Mesenchymal stem cell (in vitro differentiated cells and primary cell): ENCODE results near the gene SLC7A11.

Source experiments
- DNase-seq: peaks from one replicate; pipeline ENCODE4 v3.0.0-alpha.2; 2013
- H2AFZ ChIP-seq: one replicate; pipeline ENCODE4 v1.6.1; 2013; ENCODE audit warnings: low read depth, mild to moderate bottlenecking, control low read depth, inconsistent platforms, low read length, moderate library complexity
- H2AK5ac ChIP-seq: 2 replicates; pipeline ENCODE4 v1.6.1; 2013; ENCODE audit warnings: low read length, moderate library complexity, mild to moderate bottlenecking, inconsistent platforms; ENCODE audit not compliant: severe bottlenecking
- H2BK120ac ChIP-seq: one replicate; pipeline ENCODE4 v1.6.1; 2013; ENCODE audit warnings: low read depth, mild to moderate bottlenecking, inconsistent platforms, low read length, moderate library complexity
- H2BK12ac ChIP-seq, 2 experiments: one replicate each; pipeline ENCODE4 v1.6.1; 2013; ENCODE audit warnings: inconsistent platforms in 2 of 2, low read length in 2 of 2, mild to moderate bottlenecking in 2 of 2, moderate library complexity in 2 of 2, control low read depth in 1 of 2
- H2BK15ac ChIP-seq: one replicate; pipeline ENCODE4 v1.6.1; 2013; ENCODE audit warnings: mild to moderate bottlenecking, low read depth, inconsistent platforms; ENCODE audit not compliant: poor library complexity, severe bottlenecking
- H2BK5ac ChIP-seq: 2 replicates; pipeline ENCODE4 v1.6.1; 2013; ENCODE audit warnings: low read depth, mild to moderate bottlenecking, low read length, control low read depth, inconsistent platforms; ENCODE audit not compliant: poor library complexity, severe bottlenecking
- H3K14ac ChIP-seq, 2 experiments: one replicate each; pipeline ENCODE4 v1.6.1; 2013; ENCODE audit warnings: inconsistent platforms in 2 of 2, low read length in 2 of 2, control low read depth in 1 of 2, mild to moderate bottlenecking in 1 of 2, moderate library complexity in 1 of 2
- H3K18ac ChIP-seq, 2 experiments: one replicate each; pipeline ENCODE4 v1.6.1; 2013; ENCODE audit warnings: inconsistent platforms in 2 of 2, low read length in 2 of 2, control low read depth in 1 of 2, low read depth in 1 of 2, mild to moderate bottlenecking in 1 of 2
- H3K23ac ChIP-seq, 2 experiments: one replicate each; pipeline ENCODE4 v1.6.1; 2013; ENCODE audit warnings: inconsistent platforms in 2 of 2, low read length in 2 of 2, mild to moderate bottlenecking in 2 of 2, moderate library complexity in 2 of 2, control low read depth in 1 of 2
- H3K27ac ChIP-seq: 2 replicates; pipeline ENCODE4 v1.5.1; 2013; ENCODE audit warnings: mild to moderate bottlenecking, moderate library complexity, low read length, control low read depth, inconsistent platforms; ENCODE audit not compliant: poor library complexity, severe bottlenecking
- H3K27me3 ChIP-seq, 2 experiments: 2 replicates each; pipeline versions ENCODE4 v1.6.1 to v1.7.0; 2013; ENCODE audit warnings: low read length in 2 of 2, mild to moderate bottlenecking in 2 of 2, moderate library complexity in 2 of 2, control low read depth in 1 of 2, inconsistent platforms in 1 of 2; ENCODE audit not compliant: control insufficient read depth in 1 of 2, insufficient read depth in 1 of 2
- H3K36me3 ChIP-seq, 2 experiments: 2 replicates each; pipeline versions ENCODE4 v1.6.1 to v1.7.0; 2013; ENCODE audit warnings: low read length in 2 of 2, control low read depth in 1 of 2, inconsistent platforms in 1 of 2, low read depth in 1 of 2, mild to moderate bottlenecking in 1 of 2; ENCODE audit not compliant: insufficient read depth in 2 of 2, control insufficient read depth in 1 of 2
- H3K4ac ChIP-seq, 2 experiments: one replicate each; pipeline ENCODE4 v1.6.1; 2013; ENCODE audit warnings: inconsistent platforms in 2 of 2, low read length in 2 of 2, mild to moderate bottlenecking in 2 of 2, moderate library complexity in 2 of 2, control low read depth in 1 of 2, low read depth in 1 of 2
- H3K4me1 ChIP-seq: 2 replicates; pipeline ENCODE4 v1.6.1; 2013; ENCODE audit warnings: low read depth, low read length, control low read depth; ENCODE audit not compliant: control insufficient read depth, insufficient read depth
- H3K4me2 ChIP-seq: 2 replicates; pipeline ENCODE4 v1.6.1; 2013; ENCODE audit warnings: low read length, mild to moderate bottlenecking, inconsistent platforms; ENCODE audit not compliant: poor library complexity, severe bottlenecking
- H3K4me3 ChIP-seq, 2 experiments: 2 replicates each; pipeline versions ENCODE4 v1.5.1 to v1.7.0; 2013; ENCODE audit warnings: low read length in 2 of 2, mild to moderate bottlenecking in 2 of 2, control low read depth in 1 of 2, low read depth in 1 of 2; ENCODE audit not compliant: insufficient read depth in 1 of 2
- H3K79me1 ChIP-seq: replicated peaks from 2 replicates; pipeline ENCODE4 v1.6.1; 2013; ENCODE audit warnings: mild to moderate bottlenecking, control low read depth, low read length, inconsistent platforms; ENCODE audit not compliant: poor library complexity, severe bottlenecking
- H3K9ac ChIP-seq: 2 replicates; pipeline ENCODE4 v1.7.0; 2013; ENCODE audit warnings: mild to moderate bottlenecking, low read length, moderate library complexity
- H3K9me3 ChIP-seq: 2 replicates; pipeline ENCODE4 v1.7.0; 2013; ENCODE audit warnings: mild to moderate bottlenecking, low read length; ENCODE audit not compliant: control insufficient read depth
- H4K8ac ChIP-seq: one replicate; pipeline ENCODE4 v1.6.1; 2013; ENCODE audit warnings: inconsistent platforms, mild to moderate bottlenecking, low read length, moderate library complexity
- H4K91ac ChIP-seq: one replicate; pipeline ENCODE4 v1.6.1; 2013; ENCODE audit warnings: mild to moderate bottlenecking, low read length, inconsistent platforms
- WGBS: methylation state at CpG from one replicate; pipeline ENCODE4 v1.1.7; 2013; ENCODE audit warnings: mixed read lengths; 5-methylcytosine and 5-hydroxymethylcytosine counted together

SLC7A11 gene

DNA sequence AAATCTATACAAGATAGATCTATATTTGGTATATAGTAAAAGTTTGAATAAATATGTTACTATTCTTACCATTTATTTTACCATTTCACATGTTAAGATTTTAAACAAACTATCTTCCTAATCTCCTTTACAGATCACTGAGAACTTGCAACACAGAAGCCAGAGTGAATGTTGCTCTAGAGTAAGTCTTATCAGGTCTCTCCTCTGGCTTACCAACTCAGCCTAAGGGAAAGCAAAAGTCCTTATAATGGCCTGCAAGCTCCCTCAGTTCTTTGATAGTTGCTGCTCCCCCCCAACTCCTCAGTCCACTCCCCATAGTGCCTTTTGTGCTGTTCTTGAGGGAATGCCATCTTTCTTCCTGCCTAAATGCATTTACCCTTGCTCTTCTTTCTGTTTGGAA, 25.7 kb upstream of the SLC7A11 start:
- peak overlapping the region in 1 of 2 experiments; percentile 6 for H3K18ac ChIP-seq
- H4K91ac ChIP-seq: no peak overlapping the region
- H2BK12ac ChIP-seq: no peak overlapping the region
- H3K9me3 ChIP-seq: no peaks in the 10 kb centered on the region
- H3K9ac ChIP-seq: no peak overlapping the region
- no peak overlapping the region for H4K8ac ChIP-seq
- H3K23ac ChIP-seq: no peak overlapping the region
- no peak overlapping the region for H2BK5ac ChIP-seq
- H3K36me3 ChIP-seq: no peaks in the 10 kb centered on the region
- H3K14ac ChIP-seq: no peak overlapping the region
- H2BK120ac ChIP-seq: no peak overlapping the region
- no peak overlapping the region for H3K4me3 ChIP-seq
- no peak for DNase-seq
- H2AK5ac ChIP-seq: no peak overlapping the region
- H3K4ac ChIP-seq: no peak overlapping the region
- no peak overlapping the region for H3K27ac ChIP-seq
- H3K4me1 ChIP-seq: no peaks in the 10 kb centered on the region
- no peaks in the 10 kb centered on the region for H3K27me3 ChIP-seq
- H2AFZ ChIP-seq: no peak overlapping the region
- no peaks in the 10 kb centered on the region for H3K79me1 ChIP-seq
- no peak overlapping the region for H3K4me2 ChIP-seq
- no peak overlapping the region for H2BK15ac ChIP-seq

DNA sequence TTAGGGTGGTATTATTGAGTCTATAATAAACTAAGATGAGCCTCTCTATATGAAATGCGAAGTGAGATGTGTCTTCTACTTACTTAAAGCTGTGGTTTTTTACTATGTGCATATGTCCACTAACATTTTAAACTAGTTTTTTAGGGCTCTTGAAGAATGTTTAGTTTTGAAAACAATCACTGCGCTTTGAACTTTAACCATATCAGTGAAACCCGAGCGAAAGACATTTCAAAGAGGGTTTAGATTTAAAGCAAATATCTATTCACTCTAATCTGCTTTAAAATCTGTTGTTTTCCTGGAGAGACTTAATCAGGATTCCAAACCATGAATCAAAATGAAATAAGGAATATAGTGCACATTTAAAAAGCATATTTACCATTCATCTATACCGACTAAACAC, 24.8 kb upstream of the SLC7A11 start:
- Histone ChIP-seq H3K4me1 (no peaks in the 10 kb centered on the region), H3K9me3 (no peaks in the 10 kb centered on the region), H2BK120ac (no peak overlapping the region), H3K79me1 (no peaks in the 10 kb centered on the region), H4K8ac (no peak overlapping the region), H3K23ac (no peak overlapping the region), H3K4me3 (no peak overlapping the region), H2BK12ac (no peak overlapping the region), H3K4me2 (no peak overlapping the region), H2BK15ac (no peak overlapping the region), H3K36me3 (no peaks in the 10 kb centered on the region), H3K18ac (no peak overlapping the region), H2BK5ac (no peak overlapping the region), H3K27ac (no peak overlapping the region), H2AK5ac (no peak overlapping the region), H3K14ac (no peak overlapping the region), H3K27me3 (no peaks in the 10 kb centered on the region), H2AFZ (no peak overlapping the region), H4K91ac (no peak overlapping the region), H3K9ac (no peak overlapping the region), H3K4ac (no peak overlapping the region)
- WGBS: no CpG with 5 or more reads among the region's 5 CpGs
- no peak for DNase-seq

DNA sequence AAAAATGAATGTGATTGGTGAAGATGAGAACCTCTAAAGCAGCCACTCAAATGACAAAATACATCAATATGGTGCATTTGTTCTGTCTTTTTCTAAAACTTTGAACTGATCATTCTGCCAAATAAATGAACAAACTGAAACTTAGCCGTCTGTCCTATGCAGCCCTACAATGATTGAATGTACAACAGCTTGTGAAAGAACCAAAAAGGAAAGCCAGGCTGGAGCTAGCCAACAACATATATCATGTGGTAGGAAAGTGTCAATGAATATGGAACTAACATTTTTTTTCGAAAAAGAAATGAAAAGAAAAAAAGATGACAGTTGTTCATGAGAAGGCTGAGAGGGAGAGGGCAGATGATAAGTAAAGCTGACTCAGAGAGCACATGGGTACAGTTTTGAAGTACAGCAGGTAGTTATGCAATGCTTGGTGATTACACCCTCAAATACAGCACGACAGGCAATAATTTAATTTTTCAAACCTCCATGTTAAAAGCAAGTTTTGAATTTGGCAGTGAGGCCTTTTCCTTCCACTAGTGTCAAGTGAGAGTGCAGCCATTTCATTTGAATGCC, 21.2 kb upstream of the SLC7A11 start:
- WGBS: 57% methylated on average over 3 of the region's 3 CpGs
- H2BK12ac ChIP-seq: no peak overlapping the region
- H3K27ac ChIP-seq: no peak overlapping the region
- H3K4ac ChIP-seq: no peak overlapping the region
- H3K4me3 ChIP-seq: no peak overlapping the region
- no peaks in the 10 kb centered on the region for H3K79me1 ChIP-seq
- H3K9ac ChIP-seq: no peak overlapping the region
- H3K9me3 ChIP-seq: no peaks in the 10 kb centered on the region
- peak; percentile 18 for DNase-seq
- H3K36me3 ChIP-seq: no peaks in the 10 kb centered on the region
- H2BK5ac ChIP-seq: no peak overlapping the region
- H2BK15ac ChIP-seq: no peak overlapping the region
- no peak overlapping the region for H4K91ac ChIP-seq
- H4K8ac ChIP-seq: no peak overlapping the region
- H3K23ac ChIP-seq: no peak overlapping the region
- no peak overlapping the region for H2AFZ ChIP-seq
- no peaks in the 10 kb centered on the region for H3K4me1 ChIP-seq
- no peak overlapping the region for H2BK120ac ChIP-seq
- H2AK5ac ChIP-seq: no peak overlapping the region
- no peak overlapping the region for H3K18ac ChIP-seq
- no peak overlapping the region for H3K4me2 ChIP-seq
- no peak overlapping the region for H3K14ac ChIP-seq
- H3K27me3 ChIP-seq: no peaks in the 10 kb centered on the region

DNA sequence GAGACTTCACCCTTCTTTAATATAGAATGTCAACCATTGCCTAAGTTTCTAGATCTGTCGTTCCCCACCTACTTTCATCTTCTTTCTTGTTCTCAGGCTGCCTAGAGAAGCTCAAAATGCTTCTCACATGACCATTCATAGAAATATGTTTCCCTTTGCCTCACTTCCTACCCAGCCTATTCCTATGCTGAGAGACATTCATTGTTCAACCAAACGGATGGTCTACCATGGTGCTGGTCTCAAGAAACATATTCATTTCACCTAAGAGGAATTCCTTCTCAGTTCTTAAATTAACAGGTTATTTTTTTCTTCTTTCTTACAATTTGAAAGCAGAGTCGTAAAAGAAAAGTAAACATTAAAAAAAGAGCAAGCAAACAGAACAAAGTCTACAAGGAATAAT, 20.3 kb upstream of the SLC7A11 start:
- no peak overlapping the region for H3K4me2 ChIP-seq
- H2BK12ac ChIP-seq: no peak overlapping the region
- H3K9ac ChIP-seq: no peak overlapping the region
- no peak overlapping the region for H4K91ac ChIP-seq
- no peak for DNase-seq
- 62% methylated on average over 2 of the region's 3 CpGs for WGBS
- no peak overlapping the region for H3K27ac ChIP-seq
- no peak overlapping the region for H4K8ac ChIP-seq
- H2AK5ac ChIP-seq: no peak overlapping the region
- no peak overlapping the region for H3K23ac ChIP-seq
- H2BK120ac ChIP-seq: no peak overlapping the region
- H3K18ac ChIP-seq: no peak overlapping the region
- H2AFZ ChIP-seq: no peak overlapping the region
- no peak overlapping the region for H2BK5ac ChIP-seq
- no peaks in the 10 kb centered on the region for H3K79me1 ChIP-seq
- no peaks in the 10 kb centered on the region for H3K4me1 ChIP-seq
- H3K36me3 ChIP-seq: no peaks in the 10 kb centered on the region
- H3K9me3 ChIP-seq: no peaks in the 10 kb centered on the region
- no peak overlapping the region for H3K4me3 ChIP-seq
- H3K14ac ChIP-seq: no peak overlapping the region
- no peaks in the 10 kb centered on the region for H3K27me3 ChIP-seq
- no peak overlapping the region for H3K4ac ChIP-seq
- no peak overlapping the region for H2BK15ac ChIP-seq
